GM12872 (cell line): ENCODE measurements around the gene LCE3A.
A peak's percentile ranks its signal among the peaks of the same experiment; 100 is the strongest.

ENCODE experiments used
- TF ChIP-seq, protein P1 (sequence below): IDR thresholded peaks from 3 replicates; pipeline ENCODE4 v1.5.1; 2011; ENCODE audit warnings: low read depth, mild to moderate bottlenecking, low read length, moderate library complexity; ENCODE audit not compliant: insufficient read depth

The LCE3A gene, protein sequence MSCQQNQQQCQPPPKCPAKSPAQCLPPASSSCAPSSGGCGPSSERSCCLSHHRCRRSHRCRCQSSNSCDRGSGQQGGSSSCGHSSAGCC

DNA sequence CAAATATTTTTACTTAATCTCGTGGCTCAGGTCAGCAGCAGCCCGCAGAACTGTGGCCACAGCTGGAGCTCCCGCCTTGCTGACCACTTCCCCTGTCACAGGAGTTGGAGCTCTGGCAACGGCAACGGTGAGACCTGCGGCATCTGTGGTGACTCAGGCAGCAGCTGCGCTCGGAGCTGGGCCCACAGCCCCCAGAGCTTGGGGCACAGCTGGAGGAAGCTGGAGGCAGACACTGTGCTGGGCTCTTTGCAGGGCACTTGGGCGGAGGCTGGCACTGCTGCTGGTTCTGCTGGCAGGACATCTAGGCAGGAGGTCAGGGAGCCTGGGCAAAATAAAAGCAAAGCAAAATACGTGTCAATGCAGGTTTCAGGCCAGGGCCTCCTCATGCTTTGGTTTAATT lies at the start of gene LCE3A:
Gene LCE3A, minus strand, starts transcription at position 301 of the 400 bp plus-strand sequence. Its CDS starts 0 bp downstream, at position 301.
- TF ChIP-seq, protein P1, sequence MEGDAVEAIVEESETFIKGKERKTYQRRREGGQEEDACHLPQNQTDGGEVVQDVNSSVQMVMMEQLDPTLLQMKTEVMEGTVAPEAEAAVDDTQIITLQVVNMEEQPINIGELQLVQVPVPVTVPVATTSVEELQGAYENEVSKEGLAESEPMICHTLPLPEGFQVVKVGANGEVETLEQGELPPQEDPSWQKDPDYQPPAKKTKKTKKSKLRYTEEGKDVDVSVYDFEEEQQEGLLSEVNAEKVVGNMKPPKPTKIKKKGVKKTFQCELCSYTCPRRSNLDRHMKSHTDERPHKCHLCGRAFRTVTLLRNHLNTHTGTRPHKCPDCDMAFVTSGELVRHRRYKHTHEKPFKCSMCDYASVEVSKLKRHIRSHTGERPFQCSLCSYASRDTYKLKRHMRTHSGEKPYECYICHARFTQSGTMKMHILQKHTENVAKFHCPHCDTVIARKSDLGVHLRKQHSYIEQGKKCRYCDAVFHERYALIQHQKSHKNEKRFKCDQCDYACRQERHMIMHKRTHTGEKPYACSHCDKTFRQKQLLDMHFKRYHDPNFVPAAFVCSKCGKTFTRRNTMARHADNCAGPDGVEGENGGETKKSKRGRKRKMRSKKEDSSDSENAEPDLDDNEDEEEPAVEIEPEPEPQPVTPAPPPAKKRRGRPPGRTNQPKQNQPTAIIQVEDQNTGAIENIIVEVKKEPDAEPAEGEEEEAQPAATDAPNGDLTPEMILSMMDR = no peak

DNA sequence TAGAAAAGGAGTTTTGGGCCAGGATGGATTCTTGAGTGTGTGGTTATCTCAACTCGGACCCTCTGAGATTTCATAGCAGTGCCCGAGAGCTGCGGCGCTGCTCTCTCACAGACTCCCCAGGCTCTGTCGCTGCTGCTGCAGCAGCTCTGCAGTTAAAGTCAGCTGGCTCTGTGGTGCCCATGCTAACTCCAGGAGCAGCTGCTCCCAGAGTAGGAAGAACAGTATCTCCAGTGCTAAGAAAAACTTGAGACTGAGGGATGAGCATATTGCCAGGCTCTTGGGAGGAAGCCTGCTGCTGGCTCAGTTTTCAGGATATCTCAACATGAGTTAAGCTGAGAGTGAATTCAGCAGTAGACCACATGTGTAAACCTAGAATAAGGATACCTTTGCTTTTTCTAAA lies 44.7 kb upstream of the LCE3A start:
- TF ChIP-seq, protein P1 = no peak

DNA sequence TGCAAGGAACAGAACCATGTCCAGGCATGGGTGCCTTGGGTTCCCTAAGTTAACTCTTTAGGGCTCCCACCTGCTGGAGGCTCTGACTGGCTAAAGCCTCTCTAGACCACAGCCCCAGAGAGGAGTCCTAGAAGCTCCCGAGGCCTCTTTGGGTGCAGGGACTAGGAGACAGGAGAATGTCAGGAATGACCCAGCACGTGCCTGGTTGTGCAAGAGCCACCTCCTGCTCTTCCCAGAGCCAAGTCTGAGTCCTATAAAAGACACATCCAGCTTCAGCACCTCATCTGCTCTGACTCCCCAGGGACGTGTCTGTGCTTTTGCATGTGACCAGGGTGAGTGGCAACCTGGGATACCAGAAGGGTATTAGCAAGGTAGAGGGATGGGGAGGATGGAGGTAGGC lies 40.2 kb upstream of the LCE3A start, which contains the start of gene LCE2D:
Gene LCE2D, plus strand, starts transcription at position 283 of the 400 bp plus-strand sequence. CDS start 726 bp downstream, outside the sequence.
- TF ChIP-seq, protein P1 = no peak

DNA sequence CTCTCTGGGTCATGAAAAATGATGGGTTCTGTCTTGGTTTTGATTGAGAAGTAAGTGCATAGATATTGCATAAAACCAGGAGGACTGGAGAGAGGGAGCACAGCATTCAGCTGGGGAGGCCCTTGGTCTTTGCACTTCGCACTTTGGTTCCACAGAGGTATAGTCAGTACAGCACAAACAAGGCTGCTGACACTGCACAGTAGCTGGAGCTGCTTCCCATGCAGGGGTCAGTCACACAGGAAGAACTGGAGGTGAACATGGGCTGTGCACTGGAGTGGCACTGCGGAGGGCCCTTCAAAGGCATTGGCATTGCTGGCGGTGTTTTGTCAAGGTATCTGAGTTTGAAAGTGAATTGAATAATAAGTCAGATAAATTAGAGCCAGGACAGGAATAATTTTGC lies 35.7 kb upstream of the LCE3A start:
- TF ChIP-seq, protein P1 = no peak

DNA sequence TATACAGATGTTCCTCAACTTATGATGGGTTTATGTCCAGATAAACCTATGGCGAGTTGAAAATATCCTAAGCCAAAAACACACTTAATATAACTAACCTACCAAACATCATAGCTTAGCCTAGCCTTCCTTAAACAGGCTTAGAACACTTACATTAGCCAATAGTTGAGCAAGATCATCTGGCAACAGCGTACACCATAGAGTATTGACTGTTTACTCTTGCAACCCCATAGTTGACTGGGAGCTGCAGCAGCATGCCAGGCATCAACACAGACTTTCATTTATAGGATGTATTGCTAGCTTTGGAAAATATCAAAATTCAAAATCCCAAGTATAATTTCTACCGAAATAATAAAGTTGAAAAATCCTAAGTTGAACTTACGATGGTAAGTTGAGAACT lies 34.8 kb upstream of the LCE3A start:
- TF ChIP-seq, protein P1 = no peak

DNA sequence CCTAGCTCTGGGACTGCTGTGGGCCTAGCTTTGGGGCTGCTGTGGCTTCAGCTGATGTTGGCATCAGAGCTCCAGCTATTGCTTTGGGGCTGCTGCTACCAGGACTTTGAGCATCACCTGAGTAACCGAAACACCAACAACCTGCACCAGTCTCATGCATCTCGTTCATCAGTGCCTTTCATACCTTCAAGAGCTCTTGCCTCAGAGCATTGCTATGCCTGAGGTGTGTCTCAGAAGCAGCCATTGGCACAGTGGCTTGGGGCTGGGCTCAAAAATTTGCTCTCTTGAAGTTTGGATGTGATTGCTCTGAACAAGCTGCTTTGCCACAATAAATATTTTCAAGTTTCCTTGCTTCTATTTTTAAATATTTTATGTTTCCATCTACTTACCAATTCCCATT lies 33.6 kb upstream of the LCE3A start:
- TF ChIP-seq, protein P1 = no peak

DNA sequence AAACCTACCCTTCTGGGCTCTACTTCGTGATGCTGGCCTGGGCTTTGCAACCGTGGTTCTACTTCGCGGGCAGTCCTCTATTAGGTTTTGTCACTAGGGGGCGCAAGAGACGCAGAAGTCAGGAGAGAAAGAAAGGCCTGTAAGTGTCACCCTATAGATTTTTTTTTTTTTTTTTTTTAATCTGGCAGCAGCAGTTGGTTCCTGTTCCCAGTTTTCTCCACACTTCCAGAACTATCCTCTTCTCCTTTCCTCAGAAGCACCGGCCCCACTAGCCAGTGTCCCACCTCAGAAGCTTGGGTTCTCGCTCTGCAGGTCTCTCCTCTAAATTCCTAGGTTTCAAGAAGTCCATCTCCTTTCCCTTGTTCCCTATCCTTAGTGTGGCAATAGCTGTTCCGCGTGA lies 31.2 kb upstream of the LCE3A start:
- TF ChIP-seq, protein P1 = peak; percentile 83
